ENCODE data around the gene FGD2.
A peak's percentile ranks its signal among the peaks of the same experiment; 100 is the strongest.

FGD2 gene

DNA sequence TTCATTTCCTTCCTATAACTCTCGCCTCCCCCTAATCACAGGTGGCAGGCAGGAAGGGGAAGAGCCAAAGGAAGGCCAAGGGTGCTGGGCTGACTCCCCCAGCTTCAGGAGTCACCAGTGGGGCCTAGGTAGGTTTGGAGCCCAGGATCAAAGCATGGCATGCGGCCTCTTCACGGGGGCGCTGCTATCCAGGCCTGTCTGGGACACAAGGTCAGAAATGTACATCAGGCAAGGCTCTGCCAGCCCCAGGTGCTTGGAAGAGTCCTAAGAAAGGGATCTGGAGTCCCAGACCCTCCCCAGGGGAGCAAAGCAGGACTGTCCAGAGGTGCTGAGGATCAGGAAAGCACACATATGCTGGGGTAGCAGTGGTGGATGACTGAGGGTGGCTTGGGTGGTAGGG, 40.5 kb upstream of the FGD2 start:
- peak in 1 of 2 donors; percentile 45 for DNase-seq
- H3K36me3 ChIP-seq = peaks cover 28 to 40% (median 37%) of the 10 kb centered on the region in 3 donors
- intact Hi-C loops (cut with DNase I; ENCODE audit: low total_unique reads) = no loop called here
- H3K4me1 ChIP-seq = peaks cover 0 to 20% (median 2%) of the 10 kb centered on the region in 4 donors
- H3K9me3 ChIP-seq = no peaks in the 10 kb centered on the region
- H3K27me3 ChIP-seq = no peaks in the 10 kb centered on the region
- no peak overlapping the region for H3K4me3 ChIP-seq
- H3K27ac ChIP-seq = no peak overlapping the region
- TF ChIP-seq, protein P1, sequence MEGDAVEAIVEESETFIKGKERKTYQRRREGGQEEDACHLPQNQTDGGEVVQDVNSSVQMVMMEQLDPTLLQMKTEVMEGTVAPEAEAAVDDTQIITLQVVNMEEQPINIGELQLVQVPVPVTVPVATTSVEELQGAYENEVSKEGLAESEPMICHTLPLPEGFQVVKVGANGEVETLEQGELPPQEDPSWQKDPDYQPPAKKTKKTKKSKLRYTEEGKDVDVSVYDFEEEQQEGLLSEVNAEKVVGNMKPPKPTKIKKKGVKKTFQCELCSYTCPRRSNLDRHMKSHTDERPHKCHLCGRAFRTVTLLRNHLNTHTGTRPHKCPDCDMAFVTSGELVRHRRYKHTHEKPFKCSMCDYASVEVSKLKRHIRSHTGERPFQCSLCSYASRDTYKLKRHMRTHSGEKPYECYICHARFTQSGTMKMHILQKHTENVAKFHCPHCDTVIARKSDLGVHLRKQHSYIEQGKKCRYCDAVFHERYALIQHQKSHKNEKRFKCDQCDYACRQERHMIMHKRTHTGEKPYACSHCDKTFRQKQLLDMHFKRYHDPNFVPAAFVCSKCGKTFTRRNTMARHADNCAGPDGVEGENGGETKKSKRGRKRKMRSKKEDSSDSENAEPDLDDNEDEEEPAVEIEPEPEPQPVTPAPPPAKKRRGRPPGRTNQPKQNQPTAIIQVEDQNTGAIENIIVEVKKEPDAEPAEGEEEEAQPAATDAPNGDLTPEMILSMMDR (IDR thresholded peaks at IDR 0.05) = no peak

DNA sequence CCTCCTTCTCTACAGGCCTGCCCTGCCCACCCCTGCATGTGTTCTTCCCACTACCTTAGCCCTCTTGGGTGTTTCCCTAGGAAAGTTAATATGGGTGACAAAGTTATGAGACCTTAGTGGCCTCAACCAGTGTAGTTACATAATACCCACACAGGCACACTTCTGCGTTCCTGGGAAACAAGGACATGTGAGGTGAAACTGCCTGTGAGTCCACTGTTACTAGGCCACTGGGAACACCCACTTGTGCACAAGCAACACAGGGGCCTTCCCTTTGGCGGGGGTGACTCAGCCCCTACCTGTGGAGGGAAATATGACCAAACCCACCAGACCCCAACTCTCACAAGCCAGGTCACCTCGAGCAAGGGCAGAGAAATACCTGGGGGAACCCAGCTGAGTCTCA, 38.2 kb upstream of the FGD2 start:
- Histone ChIP-seq H3K4me3 (no peak overlapping the region), H3K9me3 (no peaks in the 10 kb centered on the region), H3K27ac (no peak overlapping the region), H3K36me3 (peaks cover 52 to 63% (median 61%) of the 10 kb centered on the region in 3 donors), H3K4me1 (peaks cover 0 to 15% (median 2%) of the 10 kb centered on the region in 4 donors), H3K27me3 (no peaks in the 10 kb centered on the region)
- intact Hi-C loops (cut with DNase I; ENCODE audit: low total_unique reads) = no loop called here
- peak in 1 of 2 donors; percentile 51 for DNase-seq
- TF ChIP-seq, protein P1 (IDR thresholded peaks at IDR 0.05) = no peak

DNA sequence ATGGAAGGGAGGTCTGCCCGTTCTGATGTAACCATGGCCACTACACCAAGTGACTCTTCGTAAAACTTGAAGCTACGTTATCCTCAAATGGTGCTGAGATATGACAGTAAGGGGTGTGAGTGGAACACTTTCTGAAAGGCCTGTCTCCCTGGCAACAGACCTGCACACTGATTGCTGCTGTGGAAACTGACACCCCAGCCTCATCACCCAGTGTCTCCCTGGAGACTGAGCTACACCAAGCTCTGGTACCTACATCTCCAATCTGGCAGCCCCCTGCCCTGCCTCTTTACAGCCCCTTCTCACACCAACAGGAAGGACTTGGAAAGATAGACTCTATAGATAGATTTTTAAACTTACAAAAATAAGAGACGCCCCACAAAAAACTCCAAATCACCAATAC, 37.7 kb upstream of the FGD2 start:
- TF ChIP-seq, protein P1 (IDR thresholded peaks at IDR 0.05) = no peak
- DNase-seq = peak in 1 of 2 donors; percentile 24
- Histone ChIP-seq H3K4me1 (peaks cover 0 to 15% (median 2%) of the 10 kb centered on the region in 4 donors), H3K36me3 (peaks cover 57 to 67% (median 65%) of the 10 kb centered on the region in 3 donors), H3K9me3 (no peaks in the 10 kb centered on the region), H3K27ac (no peak overlapping the region), H3K4me3 (no peak overlapping the region), H3K27me3 (no peaks in the 10 kb centered on the region)
- intact Hi-C loops (cut with DNase I; ENCODE audit: low total_unique reads) = no loop called here

DNA sequence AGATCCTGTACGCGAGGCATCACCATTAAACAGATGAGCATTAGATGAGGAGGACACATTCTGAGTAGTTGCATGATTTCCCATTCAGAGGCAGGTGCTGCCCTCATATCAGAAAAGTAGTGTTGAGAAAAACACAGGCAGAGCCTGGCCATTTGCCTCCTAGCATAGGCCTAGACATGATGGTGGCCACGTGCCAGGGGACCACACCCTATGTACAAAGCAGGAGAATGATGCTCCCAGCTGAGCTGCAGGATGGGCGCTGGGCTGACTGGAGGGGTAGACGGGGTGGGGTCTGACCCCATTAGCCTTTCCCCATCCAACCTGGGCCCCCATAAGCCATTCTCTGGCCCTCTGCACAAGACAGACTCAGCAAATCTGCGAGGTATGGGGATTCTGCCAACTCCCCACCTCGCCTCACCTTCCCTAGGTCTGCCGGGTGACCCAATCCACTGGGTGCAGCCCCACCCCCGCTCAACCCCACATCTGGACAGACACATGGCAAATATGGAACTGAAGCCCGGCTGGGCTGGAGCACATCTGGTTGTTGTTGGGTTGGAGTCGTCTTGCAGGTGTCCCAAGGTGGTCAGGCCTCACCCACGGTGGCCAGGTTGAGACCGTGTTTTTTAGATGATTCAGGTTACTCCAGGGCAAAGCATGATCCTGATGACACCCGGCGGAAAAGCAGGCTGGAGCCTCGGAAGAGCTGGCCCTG, 37.0 kb upstream of the FGD2 start:
- TF ChIP-seq, protein P1 (IDR thresholded peaks at IDR 0.05) = no peak

DNA sequence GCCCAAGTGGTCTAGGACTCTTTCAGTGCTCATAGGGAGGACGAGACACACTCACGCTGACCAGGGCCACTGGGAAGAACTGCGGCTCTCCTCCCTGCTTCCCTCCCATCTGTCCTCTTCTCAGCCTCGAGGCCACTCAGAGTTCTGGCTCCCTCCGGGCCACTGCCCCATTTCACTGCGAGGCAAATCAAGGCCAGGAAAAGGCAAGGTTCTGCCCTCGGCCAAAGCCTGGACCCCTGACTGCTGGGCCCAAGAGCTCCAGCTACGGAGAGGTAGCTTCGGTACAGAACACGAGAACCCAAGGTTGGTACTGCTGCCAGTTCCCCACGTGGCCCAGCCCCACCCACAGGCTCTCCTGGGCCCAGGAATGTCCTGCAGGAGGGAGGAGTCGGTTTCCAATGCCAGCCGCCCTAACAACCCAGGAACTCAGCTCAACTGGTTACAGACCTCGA, 36.2 kb upstream of the FGD2 start:
- Histone ChIP-seq H3K36me3 (peaks cover 72 to 82% (median 80%) of the 10 kb centered on the region in 3 donors), H3K27ac (no peak overlapping the region), H3K4me1 (peaks cover 0 to 7% (median 2%) of the 10 kb centered on the region in 4 donors), H3K9me3 (no peaks in the 10 kb centered on the region), H3K4me3 (no peak overlapping the region), H3K27me3 (no peaks in the 10 kb centered on the region)
- intact Hi-C loops (cut with DNase I; ENCODE audit: low total_unique reads) = no loop called here
- peak in 1 of 2 donors; percentile 62 for DNase-seq
- TF ChIP-seq, protein P1 (IDR thresholded peaks at IDR 0.05) = no peak

More for the DNA sequence above, 37.0 kb upstream of the FGD2 start:
- H3K36me3 ChIP-seq = peaks cover 64 to 74% (median 72%) of the 10 kb centered on the region in 3 donors
- H3K4me3 ChIP-seq = no peak overlapping the region
- H3K27me3 ChIP-seq = no peaks in the 10 kb centered on the region
- intact Hi-C loops (cut with DNase I; ENCODE audit: low total_unique reads) = no loop called here
- H3K9me3 ChIP-seq = no peaks in the 10 kb centered on the region
- peak; percentile 58 to 66 for DNase-seq
- no peak overlapping the region for H3K27ac ChIP-seq
- H3K4me1 ChIP-seq = peaks cover 0 to 15% (median 2%) of the 10 kb centered on the region in 4 donors
